COLO668 (cell line): Measurements from ENCODE around the gene SCEL.
"Not testable (repeated sequence)": the region's sequence is repeated elsewhere in the genome, so short reads cannot be mapped to it uniquely, and the experiment has no call there.

Experiments
- DNase-seq: peaks from one replicate; lab custom pipeline; 2025; ENCODE audit not compliant: unreplicated experiment; lab: John Stamatoyannopoulos, UW

Gene SCEL

DNA sequence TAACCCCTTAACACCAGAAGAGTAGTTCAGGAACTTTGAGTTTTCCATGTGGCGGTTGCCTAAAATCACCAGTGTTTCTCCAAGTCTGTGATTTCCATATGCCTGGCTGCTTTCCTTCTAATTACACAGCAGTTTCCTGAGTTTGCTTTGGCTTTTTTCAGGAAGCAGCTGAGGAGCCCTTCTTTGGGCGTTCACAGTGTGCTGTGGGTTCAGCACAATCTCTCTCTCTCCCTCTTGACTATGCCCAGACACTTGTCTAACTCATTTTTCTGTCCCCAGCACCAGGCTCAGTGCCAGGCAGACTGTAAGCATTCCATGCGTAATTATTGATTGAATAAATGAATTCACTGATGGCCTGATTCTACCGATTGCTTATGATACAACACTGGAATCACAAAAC is 19.7 kb downstream of the SCEL start:
- no peak for DNase-seq

GRCh38 chr13:77558016-77558415 is 22.5 kb downstream of the SCEL start:
- no peak for DNase-seq

DNA sequence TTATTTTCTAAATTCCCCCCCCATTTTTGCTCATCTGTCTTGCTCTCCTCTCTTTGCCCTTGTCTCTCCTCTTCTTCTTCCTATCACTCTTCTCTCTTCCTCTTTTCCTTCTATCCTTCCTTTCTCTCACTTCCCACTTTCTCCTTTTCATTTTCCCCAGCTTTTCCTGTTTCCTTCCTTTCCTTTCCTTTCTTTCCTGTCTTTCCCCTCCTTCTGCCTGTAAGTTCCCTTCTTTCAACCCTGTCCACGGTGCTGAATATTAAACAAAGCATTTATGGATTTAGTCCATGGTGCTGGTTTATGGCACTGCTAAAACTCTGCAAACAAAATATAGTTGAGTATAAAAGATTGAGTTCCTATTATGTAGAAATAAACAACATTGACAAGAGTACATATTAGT is 27.6 kb downstream of the SCEL start:
- no peak for DNase-seq

DNA sequence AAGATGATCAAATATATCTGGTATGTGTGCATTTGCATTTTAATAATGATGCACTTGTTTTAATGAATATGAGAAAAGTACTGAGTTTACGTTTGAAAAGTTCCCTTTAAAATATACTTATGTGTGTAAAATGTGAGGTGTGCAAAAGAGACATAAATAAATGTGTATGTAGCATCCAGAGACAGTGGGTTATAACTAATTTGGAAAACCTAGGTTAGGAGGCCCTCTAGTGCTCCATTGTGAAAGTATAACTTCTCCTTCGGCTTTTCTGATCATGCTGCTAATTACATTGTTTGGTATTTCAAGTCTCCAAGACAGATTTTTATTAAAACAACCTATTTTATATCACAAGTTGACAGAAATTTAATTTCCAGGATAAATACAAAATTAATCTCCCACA is 30.1 kb downstream of the SCEL start:
- DNase-seq: no peak

DNA sequence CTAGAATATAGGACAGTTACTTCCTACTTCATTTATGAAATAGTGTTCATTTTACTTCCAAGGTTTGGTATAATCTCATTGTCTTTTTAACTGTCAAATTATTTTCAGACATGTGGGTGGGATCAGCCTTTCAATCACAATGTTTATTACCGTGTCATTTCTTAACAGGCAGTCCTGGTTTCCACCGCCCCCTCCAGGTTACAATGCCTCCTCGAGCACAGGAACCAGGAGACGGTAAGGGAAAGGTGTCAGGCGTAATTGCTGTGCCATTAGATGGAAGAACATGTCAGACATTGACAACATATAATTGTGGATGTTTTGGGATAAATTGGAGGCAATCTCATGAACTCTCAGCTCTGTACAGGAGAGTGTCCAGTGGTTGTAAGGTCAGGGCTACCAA is 36.5 kb downstream of the SCEL start:
- DNase-seq: no peak

DNA sequence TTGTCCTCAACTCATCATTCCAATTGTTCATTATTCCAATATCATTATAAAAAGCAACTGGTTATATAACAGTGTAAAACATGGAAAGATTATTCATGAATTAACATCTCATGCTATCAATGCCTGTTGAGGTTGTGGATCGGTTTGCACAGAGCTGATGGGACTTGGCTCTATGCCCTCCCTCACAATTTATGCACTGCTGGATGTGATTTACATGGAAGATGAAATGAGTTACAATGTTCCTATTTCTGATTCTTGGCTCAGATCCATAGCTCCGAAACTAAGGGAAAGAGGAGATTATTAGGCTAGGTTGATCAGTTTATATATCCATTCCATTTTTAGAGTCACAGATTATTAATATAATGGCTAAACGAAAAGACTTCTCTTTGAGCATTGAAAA is 38.6 kb downstream of the SCEL start:
- no peak for DNase-seq

DNA sequence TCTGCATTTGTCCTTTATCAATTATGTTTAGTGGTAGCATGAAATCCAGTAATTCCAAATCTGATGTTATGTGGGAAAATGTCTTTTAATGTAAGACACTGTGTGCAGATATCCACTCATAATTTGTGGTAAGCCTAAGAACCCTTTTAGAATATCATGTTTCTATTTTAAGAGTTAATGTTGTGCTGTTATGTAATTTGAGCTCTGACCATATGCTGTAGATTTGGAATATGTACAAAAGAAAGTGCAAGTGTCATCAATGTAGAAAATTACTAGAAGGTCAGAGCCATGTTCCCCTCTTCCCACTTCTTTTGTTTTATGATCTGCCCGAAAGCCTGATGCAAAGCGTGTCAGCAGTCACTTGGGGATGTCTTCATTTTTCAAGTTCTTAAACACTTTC is 44.5 kb downstream of the SCEL start:
- no peak for DNase-seq

DNA sequence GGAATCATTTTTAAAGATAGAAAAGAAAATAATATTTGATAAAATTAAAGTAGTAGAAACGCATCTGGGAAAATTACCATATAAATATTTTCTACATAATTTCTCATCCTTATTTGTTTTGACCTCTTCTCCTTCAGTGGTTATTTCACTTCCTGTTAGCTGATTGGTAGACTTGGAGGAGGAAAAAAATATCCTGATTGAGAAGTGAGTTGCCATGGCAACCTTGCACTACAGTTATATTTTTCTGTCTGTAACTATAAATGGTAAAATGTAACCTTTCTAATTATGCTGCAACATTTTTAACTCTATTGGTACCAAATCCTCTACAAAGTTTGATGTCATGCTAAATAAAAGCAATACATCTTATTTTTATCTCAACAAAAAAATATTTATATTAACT is 45.2 kb downstream of the SCEL start:
- no peak for DNase-seq

DNA sequence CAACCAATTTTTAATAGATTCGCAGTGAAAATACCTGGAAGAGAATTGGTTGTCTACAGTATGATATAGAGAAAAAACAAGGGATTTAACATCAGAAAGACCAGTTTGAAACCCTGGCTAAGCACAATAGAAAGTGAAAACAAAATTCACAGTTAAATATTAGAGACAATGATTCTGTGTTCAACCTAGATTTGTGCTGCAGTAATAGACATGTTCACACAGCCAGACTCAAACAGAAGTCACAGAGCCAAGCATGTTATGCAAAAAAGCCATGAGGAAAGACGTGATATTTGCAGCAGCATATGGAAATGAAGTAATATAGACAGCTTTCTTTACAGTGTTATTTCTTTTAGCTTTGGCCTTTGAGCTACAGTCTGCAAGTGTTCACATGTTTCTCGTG is 48.1 kb downstream of the SCEL start:
- DNase-seq: no peak

DNA sequence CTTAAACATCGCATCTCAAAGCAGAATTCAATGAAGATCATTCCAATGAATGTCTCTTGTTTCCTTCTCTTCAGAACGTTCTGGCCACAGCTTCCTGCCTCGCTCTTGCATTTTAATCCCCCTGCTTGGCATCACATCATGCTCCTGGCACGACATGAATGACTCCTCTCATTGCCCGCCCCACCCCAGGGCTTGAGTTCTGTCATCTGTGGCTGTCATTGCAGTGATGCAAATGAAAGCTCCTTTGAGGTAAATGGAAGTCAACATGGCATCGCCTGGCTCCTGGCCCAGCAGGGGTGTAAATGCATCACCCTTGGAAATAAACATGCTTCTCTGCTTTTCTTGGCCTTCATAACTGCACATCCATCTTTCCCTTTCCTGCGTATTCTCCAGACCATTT is 48.6 kb downstream of the SCEL start:
- DNase-seq: no peak

- DNase-seq: no peak
These were observed 59.8 kb downstream of the SCEL start for GRCh38 chr13:77595166-77595810.

GRCh38 chr13:77596777-77597176 is 61.3 kb downstream of the SCEL start:
- no peak for DNase-seq

GRCh38 chr13:77599351-77599750 is 63.8 kb downstream of the SCEL start:
- no peak for DNase-seq

DNA sequence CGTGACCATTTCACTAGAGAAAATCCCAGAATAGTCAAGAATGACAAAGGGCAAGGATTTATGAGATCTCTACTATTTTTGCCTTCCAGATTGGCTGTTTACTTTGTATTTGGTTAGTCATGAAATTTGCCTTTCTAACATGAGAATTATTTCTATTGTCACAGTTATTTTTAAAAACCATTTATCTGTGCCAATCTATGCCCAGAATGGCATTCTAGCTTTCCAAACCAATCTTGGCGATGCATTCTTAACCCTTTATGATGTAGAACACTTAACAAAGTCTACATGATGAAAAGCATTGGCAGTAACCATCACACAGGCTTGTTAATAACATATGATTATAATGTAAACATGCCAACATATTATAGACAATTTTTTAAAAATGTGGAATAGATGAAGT is 65.2 kb downstream of the SCEL start:
- no peak for DNase-seq

DNA sequence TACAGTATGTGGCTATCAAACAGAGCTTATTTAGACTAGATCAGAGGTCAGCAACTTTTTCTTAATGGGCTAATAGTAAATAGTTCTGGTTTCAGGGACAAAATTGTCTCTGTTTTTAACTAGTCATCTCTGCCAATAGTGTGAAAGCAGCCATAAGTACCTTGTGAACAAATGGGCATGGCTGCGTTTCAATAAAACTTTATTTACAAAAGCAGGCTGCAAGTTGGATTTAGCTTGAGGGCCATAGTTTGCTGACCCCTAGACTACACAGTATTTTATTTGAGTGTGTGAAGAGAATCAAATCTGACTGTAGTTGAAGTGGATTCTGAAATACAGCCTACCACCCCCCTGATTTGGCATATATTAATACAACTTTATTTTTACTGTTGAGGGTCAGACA is 75.6 kb downstream of the SCEL start:
- DNase-seq: no peak

- no peak for DNase-seq
These were observed 80.5 kb downstream of the SCEL start for GRCh38 chr13:77616027-77616426.

- no peak for DNase-seq
These were observed 84.1 kb downstream of the SCEL start for GRCh38 chr13:77619655-77620054.

DNA sequence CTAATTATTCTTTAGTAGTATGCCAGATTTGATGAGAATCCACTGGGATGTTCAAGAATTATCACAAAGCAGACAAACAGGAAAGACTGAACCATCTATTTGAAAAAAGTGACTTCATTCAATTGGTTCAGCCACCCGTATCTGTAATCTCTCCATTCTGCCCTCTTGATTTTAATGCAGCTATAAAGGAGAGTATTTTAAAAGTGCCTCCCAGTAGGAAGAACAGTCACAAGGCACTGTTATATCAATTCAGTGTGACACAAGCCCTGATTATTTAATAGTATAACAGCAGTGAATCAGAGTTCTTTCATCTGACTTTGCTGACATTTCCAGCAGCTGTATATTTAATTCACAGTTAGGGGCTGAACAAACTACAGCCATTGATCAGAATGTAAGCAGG is 84.6 kb downstream of the SCEL start:
- no peak for DNase-seq

- DNase-seq: no peak
These were observed 88.3 kb downstream of the SCEL start for GRCh38 chr13:77623806-77624205.

- DNase-seq: no peak
These were observed 92.7 kb downstream of the SCEL start for GRCh38 chr13:77628170-77628569.

- peak; percentile 84 for DNase-seq
These were observed 102.1 kb downstream of the SCEL start for GRCh38 chr13:77637588-77637987.

DNA sequence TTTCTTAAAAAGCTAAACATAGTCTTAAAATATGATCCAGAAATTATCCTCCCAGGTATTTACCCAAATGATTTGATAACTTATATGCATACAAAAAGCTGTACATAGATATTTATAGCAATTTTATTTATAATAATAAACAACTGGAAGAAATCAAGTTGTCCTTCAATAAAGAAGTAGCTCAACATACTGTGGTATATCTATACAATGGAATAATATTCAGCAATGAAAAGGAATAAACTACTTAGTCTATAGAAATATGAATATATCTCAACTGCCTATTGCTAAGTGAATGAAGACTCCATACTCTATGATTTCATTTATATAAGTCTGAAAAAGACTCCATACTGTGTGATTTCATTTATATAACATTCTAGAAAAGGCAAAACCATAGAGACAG is 114.9 kb downstream of the SCEL start:
- DNase-seq: no peak

DNA sequence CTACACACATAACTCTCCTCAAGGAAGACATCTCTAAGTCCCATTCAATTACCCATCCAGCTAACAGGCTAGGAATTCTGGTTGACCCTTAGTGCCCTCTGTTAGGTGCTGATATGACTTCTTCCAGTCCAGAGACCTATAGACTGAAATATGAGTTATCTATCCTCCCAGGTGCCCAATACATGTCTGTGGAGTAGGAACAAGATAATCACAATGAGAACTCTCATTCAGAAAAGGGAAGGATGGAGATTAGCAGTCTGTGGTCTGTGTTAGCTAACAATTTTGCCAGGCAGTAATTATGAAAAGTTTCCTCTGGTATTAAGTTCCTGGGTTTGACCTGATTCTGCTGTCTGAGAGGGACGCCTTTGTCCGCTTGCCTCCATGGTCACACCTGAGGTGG is 117.8 kb downstream of the SCEL start:
- no peak for DNase-seq

GRCh38 chr13:77660016-77660415 is 124.5 kb downstream of the SCEL start:
- not testable (repeated sequence) for DNase-seq
